Activated B cell treated with CpG ODN at 0.5 μM for 24 hours (primary cell): ENCODE data around the gene PCDHGA12. TPM values are rescaled to one million over a fixed set of nuclear protein-coding genes. Genes with fewer than 3 reads are reported as not detected.
A peak's percentile ranks its signal among the peaks of the same experiment; 100 is the strongest.

ENCODE experiments used
- ATAC-seq: fragments of 200-7000 bp; cut with Tn5 transposase; one replicate; pipeline ENCODE4 v1.10.0; 2021; ENCODE audit warnings: low read depth, mild to moderate bottlenecking, moderate library complexity
- CTCF ChIA-PET: fragments of 350-600 bp; sonication (Branson Sonifier 250); formaldehyde crosslinking; loops from one replicate; lab custom pipeline; 2021; ENCODE audit warnings: antibody characterized with exemption; lab: Charles Lee
- POLR2A ChIA-PET: fragments of 350-600 bp; sonication (Branson Sonifier 250); formaldehyde crosslinking; loops from one replicate; lab custom pipeline; 2021; ENCODE audit warnings: antibody characterized with exemption; lab: Charles Lee
- DNase-seq: peaks from one replicate; pipeline ENCODE4 v3.0.0; 2022
- H3K27ac Mint-ChIP-seq: one replicate; pipeline ENCODE4 v1.8.0; 2020; ENCODE audit warnings: mixed read lengths
- H3K27me3 Mint-ChIP-seq: one replicate; pipeline ENCODE4 v1.8.0; 2021; ENCODE audit warnings: mixed read lengths
- H3K36me3 Mint-ChIP-seq: one replicate; pipeline ENCODE4 v1.8.0; 2021; ENCODE audit warnings: low read depth, mixed read lengths
- H3K4me1 Mint-ChIP-seq: one replicate; pipeline ENCODE4 v1.8.0; 2021; ENCODE audit warnings: mixed read lengths
- H3K4me3 Mint-ChIP-seq: one replicate; pipeline ENCODE4 v1.8.0; 2020; ENCODE audit warnings: mild to moderate bottlenecking, mixed read lengths
- H3K9me3 Mint-ChIP-seq: one replicate; pipeline ENCODE4 v1.8.0; 2020; ENCODE audit warnings: mixed read lengths
- CTCF ChIP-seq: fragments of 200-600 bp; IDR thresholded peaks from one replicate; pipeline ENCODE4 v1.8.0; 2022; ENCODE audit warnings: antibody characterized with exemption, mild to moderate bottlenecking
- intact Hi-C: fragments of 100-400 bp; cut with micrococcal nuclease; formaldehyde crosslinking; loops from one replicate; pipeline ENCODE4 v1.15.1; 2024
- total RNA-seq: library from RNA; stranded (reverse); gene quantifications from 2 replicates; pipeline ENCODE4 v1.2.3, GENCODE V29; 2022

The PCDHGA12 gene
- total RNA-seq, 1 donor from 2014 or later: 1.6 TPM

- POLR2A ChIA-PET: interaction anchor here (1.1 to 1.2 kb wide), 3 partner anchors 47 to 87 kb away, joined by 3 to 5 read pairs (median 4); no protein-coding TSS in a partner anchor
- Mint-ChIP-seq H3K4me1 (peaks cover 28% of the 10 kb centered on the region), H3K27ac (peak overlapping the region; percentile 32), H3K4me3 (peak overlapping the region; percentile 93), H3K36me3 (peaks cover 2% of the 10 kb centered on the region), H3K27me3 (peaks cover 37% of the 10 kb centered on the region), H3K9me3 (no peaks in the 10 kb centered on the region)
- DNase-seq: no peak
- peak; percentile 15 for ATAC-seq
- CTCF ChIA-PET: interaction anchor here (0.7 to 4.6 kb wide), 13 partner anchors 10 to 88 kb away, joined by 3 to 59 read pairs (median 5); partner anchors contain the start of genes PCDHGA10, PCDHGA12 and PCDHGB6
- TF ChIP-seq CTCF: no peak
- intact Hi-C loops: loop anchor here (1.0 to 2.0 kb wide), 4 partner anchors 8 to 46 kb away; partner anchors contain the start of gene PCDHGA12
These were observed 46.0 kb downstream of the PCDHGA12 start for GRCh38 chr5:141476132-141476911.

DNA sequence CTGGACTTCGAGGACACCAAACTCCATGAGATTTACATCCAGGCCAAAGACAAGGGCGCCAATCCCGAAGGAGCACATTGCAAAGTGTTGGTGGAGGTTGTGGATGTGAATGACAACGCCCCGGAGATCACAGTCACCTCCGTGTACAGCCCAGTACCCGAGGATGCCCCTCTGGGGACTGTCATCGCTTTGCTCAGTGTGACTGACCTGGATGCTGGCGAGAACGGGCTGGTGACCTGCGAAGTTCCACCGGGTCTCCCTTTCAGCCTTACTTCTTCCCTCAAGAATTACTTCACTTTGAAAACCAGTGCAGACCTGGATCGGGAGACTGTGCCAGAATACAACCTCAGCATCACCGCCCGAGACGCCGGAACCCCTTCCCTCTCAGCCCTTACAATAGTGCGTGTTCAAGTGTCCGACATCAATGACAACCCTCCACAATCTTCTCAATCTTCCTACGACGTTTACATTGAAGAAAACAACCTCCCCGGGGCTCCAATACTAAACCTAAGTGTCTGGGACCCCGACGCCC, 46.8 kb downstream of the PCDHGA12 start:
- ATAC-seq: no peak
- no peak overlapping the region for H3K27ac Mint-ChIP-seq
- POLR2A ChIA-PET: interaction anchor here (1.1 kb wide), 1 partner anchor 46 kb away, joined by 3 read pairs; no protein-coding TSS in a partner anchor

GRCh38 chr5:141477815-141478214, 47.5 kb downstream of the PCDHGA12 start:
- POLR2A ChIA-PET: no interaction called here
- intact Hi-C loops: loop anchor here (2.0 kb wide), 3 partner anchors 15 to 47 kb away; partner anchors contain the start of gene PCDHGA12
- no peak for TF ChIP-seq CTCF
- DNase-seq (no peak), ATAC-seq (no peak)
- no peaks in the 10 kb centered on the region for H3K9me3 Mint-ChIP-seq
- peaks cover 2% of the 10 kb centered on the region for H3K36me3 Mint-ChIP-seq
- no peak overlapping the region for H3K27ac Mint-ChIP-seq
- CTCF ChIA-PET: interaction anchor here (1.0 to 4.6 kb wide), 2 partner anchors 12 to 46 kb away, joined by 4 to 59 read pairs; no protein-coding TSS in a partner anchor
- H3K4me3 Mint-ChIP-seq: no peak overlapping the region
- H3K4me1 Mint-ChIP-seq: peaks cover 28% of the 10 kb centered on the region
- H3K27me3 Mint-ChIP-seq: peaks cover 42% of the 10 kb centered on the region

More for the DNA sequence above, 46.8 kb downstream of the PCDHGA12 start:
- Mint-ChIP-seq H3K27me3 (peaks cover 37% of the 10 kb centered on the region), H3K9me3 (no peaks in the 10 kb centered on the region), H3K36me3 (peaks cover 2% of the 10 kb centered on the region), H3K4me3 (peak overlapping the region; percentile 93), H3K4me1 (peaks cover 28% of the 10 kb centered on the region)
- intact Hi-C loops: loop anchor here (2.0 kb wide), 3 partner anchors 16 to 46 kb away; partner anchors contain the start of gene PCDHGA12
- CTCF ChIA-PET: interaction anchor here (0.8 to 4.6 kb wide), 5 partner anchors 36 to 87 kb away, joined by 3 to 59 read pairs (median 7); no protein-coding TSS in a partner anchor
- no peak for DNase-seq
- TF ChIP-seq CTCF: no peak

- ATAC-seq (no peak), DNase-seq (no peak)
- no peak overlapping the region for H3K27ac Mint-ChIP-seq
- no peak for TF ChIP-seq CTCF
- H3K27me3 Mint-ChIP-seq: peaks cover 46% of the 10 kb centered on the region
- peaks cover 28% of the 10 kb centered on the region for H3K4me1 Mint-ChIP-seq
- CTCF ChIA-PET: interaction anchor here (0.6 to 4.6 kb wide), 4 partner anchors 13 to 79 kb away, joined by 3 to 59 read pairs (median 4); no protein-coding TSS in a partner anchor
- no peaks in the 10 kb centered on the region for H3K9me3 Mint-ChIP-seq
- POLR2A ChIA-PET: no interaction called here
- H3K36me3 Mint-ChIP-seq: peaks cover 2% of the 10 kb centered on the region
- intact Hi-C loops: no loop called here
- no peak overlapping the region for H3K4me3 Mint-ChIP-seq
These were observed 48.1 kb downstream of the PCDHGA12 start for GRCh38 chr5:141478321-141478945.
